HG03354 (cell line): ENCODE measurements around the gene OR4C16.

Source experiments
- ATAC-seq: cut with Tn5 transposase; IDR thresholded peaks from one replicate; pipeline ENCODE4 v1.9.1; 2021; ENCODE audit warnings: mild to moderate bottlenecking; ENCODE audit not compliant: unreplicated experiment, poor library complexity, severe bottlenecking

OR4C16 gene, protein sequence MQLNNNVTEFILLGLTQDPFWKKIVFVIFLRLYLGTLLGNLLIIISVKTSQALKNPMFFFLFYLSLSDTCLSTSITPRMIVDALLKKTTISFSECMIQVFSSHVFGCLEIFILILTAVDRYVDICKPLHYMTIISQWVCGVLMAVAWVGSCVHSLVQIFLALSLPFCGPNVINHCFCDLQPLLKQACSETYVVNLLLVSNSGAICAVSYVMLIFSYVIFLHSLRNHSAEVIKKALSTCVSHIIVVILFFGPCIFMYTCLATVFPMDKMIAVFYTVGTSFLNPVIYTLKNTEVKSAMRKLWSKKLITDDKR

DNA sequence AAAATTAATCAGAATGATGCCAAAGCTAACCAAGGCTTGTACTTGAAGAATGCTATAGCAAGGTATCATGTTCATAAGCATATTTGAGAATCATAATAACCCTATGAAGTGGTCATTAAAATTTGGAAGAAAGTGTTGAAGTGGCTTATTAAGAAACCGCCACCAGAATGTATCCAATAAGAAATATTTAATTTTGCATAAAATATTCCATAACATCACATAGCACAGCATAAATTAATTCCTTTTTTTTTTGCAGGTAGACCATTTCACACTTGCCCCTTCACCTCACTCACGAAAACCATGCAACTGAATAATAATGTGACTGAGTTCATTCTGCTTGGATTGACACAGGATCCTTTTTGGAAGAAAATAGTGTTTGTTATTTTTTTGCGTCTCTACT lies at the start of gene OR4C16:
OR4C16 (plus strand) TSS at position 301 of the 400 bp plus-strand sequence; CDS start at position 301, 0 bp downstream.
- ATAC-seq, result no peak

DNA sequence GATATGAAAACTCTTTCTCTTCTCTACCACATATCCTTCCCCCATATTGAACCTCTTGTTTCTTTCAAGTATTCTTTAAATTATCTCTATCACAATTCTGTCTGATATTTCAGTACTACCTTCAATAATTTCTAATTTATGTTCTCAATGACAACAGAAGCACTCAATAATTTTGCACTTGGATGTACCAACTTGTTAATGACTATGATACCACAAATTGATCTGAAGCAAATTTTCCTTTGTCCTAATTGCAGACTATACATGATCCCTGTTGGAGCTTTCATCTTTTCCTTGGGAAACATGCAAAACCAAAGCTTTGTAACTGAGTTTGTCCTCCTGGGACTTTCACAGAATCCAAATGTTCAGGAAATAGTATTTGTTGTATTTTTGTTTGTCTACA lies 17.8 kb upstream of the OR4C16 start, which contains the start of gene OR4C15:
OR4C15 (plus strand) TSS at position 301 of the 400 bp plus-strand sequence; CDS start at position 301, 0 bp downstream.
- ATAC-seq, result no peak

DNA sequence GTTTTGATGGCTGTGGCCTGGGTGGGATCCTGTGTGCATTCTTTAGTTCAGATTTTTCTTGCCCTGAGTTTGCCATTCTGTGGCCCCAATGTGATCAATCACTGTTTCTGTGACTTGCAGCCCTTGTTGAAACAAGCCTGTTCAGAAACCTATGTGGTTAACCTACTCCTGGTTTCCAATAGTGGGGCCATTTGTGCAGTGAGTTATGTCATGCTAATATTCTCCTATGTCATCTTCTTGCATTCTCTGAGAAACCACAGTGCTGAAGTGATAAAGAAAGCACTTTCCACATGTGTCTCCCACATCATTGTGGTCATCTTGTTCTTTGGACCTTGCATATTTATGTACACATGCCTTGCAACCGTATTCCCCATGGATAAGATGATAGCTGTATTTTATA lies 620 bp downstream of the OR4C16 start:
- ATAC-seq, result no peak

DNA sequence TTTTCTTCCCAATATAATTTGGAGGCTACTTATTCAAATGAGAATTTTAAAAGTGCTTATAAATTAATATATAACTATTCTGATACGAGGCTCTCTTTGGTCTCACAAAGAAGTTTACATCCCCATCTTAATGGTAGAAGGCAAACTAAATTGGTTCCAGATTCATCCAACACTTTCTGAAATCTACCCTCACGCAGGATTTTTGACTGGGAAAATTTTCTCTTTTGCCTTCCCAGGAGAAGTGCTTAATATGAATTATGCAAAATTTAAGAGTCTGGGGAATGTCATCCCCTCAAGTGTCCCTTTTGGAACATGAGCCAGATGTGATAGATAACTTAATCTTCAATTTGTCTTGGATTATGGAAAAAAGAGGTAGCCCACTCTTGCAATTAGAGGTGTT lies 35.6 kb downstream of the OR4C16 start, which contains the start of gene OR4C11:
OR4C11 (minus strand) TSS at position 101 of the 400 bp plus-strand sequence. CDS start 3,272 bp downstream, outside the sequence.
- ATAC-seq, result no peak
